ENCODE measurements around the gene LGR4. TPM values are rescaled to one million over a fixed set of nuclear protein-coding genes. Genes with fewer than 3 reads are reported as not detected.

LGR4 gene
- total RNA-seq, 3 donors from 2014 or later (not counting 1 experiment from before 2014, with no cell fraction given), result 0.08 to 0.70 (median 0.35) TPM

DNA sequence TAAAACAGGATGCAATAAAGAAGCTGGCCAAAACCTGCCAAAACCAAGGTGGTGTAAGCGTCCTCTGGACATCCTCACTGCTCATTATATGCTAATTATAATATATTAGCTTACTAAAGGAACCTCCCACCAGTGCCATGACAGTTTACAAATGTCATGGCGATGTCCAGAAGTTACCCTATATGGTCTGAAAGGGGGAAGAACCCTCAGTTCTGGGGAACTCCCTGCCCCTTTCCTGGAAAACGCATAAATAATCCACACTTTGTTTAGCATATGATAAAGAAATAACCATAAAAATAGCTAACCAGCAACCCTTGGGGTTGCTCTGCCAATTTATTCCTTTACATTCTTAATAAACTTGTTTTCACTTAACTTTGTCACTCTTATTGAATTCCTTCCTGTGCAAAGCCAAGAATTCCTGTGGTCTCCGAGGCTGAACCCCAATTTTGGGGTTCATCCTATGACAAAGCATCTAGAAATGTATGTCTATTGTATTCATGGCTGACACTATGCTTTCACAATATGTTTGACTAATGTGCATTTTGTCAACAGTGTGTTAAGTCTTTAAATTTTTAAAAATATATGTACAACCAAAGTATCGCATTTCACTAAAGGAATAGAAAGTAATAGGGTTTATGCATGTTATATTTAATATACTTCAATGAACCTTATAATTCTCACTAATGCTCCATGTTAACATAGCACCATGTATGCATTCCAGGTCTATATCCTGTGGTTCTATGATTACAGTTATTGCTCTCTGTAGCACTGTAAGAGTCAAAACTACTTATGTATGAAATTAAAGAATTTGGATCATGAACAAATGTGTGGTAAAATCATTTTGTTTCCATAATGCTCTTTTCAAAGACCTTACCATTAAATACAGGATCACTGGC is 25.1 kb downstream of the LGR4 start:
- H3K27me3 Mint-ChIP-seq (ENCODE audit: low read depth in 2 of 2), result peaks cover 0 to 17% of the 10 kb centered on the region in 2 donors
- no peak for ATAC-seq
- H3K36me3 Mint-ChIP-seq, result no peaks in the 10 kb centered on the region
- intact Hi-C loops (cut with micrococcal nuclease), result no loop called here
- H3K9me3 ChIP-seq (ENCODE audit: control insufficient read depth, insufficient read depth, low read length), result no peaks in the 10 kb centered on the region
- no peaks in the 10 kb centered on the region for H3K36me3 ChIP-seq (ENCODE audit: control insufficient read depth, insufficient read depth, low read length)
- TF ChIP-seq, protein P1, sequence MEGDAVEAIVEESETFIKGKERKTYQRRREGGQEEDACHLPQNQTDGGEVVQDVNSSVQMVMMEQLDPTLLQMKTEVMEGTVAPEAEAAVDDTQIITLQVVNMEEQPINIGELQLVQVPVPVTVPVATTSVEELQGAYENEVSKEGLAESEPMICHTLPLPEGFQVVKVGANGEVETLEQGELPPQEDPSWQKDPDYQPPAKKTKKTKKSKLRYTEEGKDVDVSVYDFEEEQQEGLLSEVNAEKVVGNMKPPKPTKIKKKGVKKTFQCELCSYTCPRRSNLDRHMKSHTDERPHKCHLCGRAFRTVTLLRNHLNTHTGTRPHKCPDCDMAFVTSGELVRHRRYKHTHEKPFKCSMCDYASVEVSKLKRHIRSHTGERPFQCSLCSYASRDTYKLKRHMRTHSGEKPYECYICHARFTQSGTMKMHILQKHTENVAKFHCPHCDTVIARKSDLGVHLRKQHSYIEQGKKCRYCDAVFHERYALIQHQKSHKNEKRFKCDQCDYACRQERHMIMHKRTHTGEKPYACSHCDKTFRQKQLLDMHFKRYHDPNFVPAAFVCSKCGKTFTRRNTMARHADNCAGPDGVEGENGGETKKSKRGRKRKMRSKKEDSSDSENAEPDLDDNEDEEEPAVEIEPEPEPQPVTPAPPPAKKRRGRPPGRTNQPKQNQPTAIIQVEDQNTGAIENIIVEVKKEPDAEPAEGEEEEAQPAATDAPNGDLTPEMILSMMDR (IDR thresholded peaks at IDR 0.05), result no peak
- no peaks in the 10 kb centered on the region for H3K4me1 Mint-ChIP-seq
- no peak for DNase-seq
- H3K27me3 ChIP-seq (ENCODE audit: control insufficient read depth, insufficient read depth, low read length), result no peaks in the 10 kb centered on the region
- no peak overlapping the region for H3K4me3 Mint-ChIP-seq
- H3K27ac ChIP-seq (ENCODE audit: low read length), result no peak overlapping the region
- no peak overlapping the region for H3K4me3 ChIP-seq (ENCODE audit: low read length)
- H3K9me3 Mint-ChIP-seq, result no peaks in the 10 kb centered on the region
- no peaks in the 10 kb centered on the region for H3K4me1 ChIP-seq (ENCODE audit: control insufficient read depth, insufficient read depth, low read length)
- H3K27ac Mint-ChIP-seq, result no peak overlapping the region
- 77% methylated on average over 2 of the region's 5 CpGs for WGBS (ENCODE audit: insufficient coverage)

DNA sequence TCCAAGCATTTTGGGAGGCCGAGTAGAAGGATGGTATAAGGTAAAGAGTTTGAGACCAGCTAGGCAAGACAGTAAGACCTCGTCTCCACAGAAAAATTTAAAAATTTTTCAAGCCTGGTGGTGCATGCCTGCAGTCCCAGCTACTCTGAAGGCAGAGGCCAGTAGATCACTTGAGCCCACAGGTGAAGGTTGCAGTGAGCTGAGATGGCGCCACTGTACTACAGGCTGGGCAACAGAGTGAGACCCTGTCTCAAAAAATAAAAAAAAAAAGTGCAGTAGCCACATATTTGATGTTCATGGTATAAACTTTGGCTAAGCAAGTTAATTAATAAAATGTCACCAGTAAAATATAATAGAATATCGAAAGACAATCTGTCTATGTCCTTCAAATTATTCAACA is 27.0 kb downstream of the LGR4 start:
- H3K4me3 Mint-ChIP-seq, result no peak overlapping the region
- 87% methylated on average over 3 of the region's 4 CpGs for WGBS (ENCODE audit: insufficient coverage)
- H3K27ac Mint-ChIP-seq, result no peak overlapping the region

DNA sequence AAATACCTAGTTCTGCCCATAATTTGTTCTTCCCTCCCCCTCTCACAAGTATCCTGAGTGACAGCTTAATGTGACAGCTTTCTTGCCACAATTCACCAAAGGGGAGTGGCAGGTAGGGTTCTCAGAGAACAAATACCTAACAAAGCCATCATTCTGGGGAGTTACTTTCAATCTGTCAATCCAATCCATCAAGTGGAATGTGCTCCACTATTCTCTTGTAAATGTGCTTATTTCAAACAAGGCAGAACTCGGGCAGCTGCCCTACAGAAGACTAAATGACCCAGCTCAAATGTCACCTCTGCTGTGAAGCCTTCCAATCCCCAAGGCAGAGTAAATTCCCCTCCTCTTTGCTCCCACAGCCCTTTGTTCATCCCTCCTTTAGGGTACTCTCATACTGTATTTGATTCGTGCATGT is 27.8 kb downstream of the LGR4 start:
- no peaks in the 10 kb centered on the region for H3K9me3 Mint-ChIP-seq
- no peak overlapping the region for H3K27ac Mint-ChIP-seq
- H3K36me3 Mint-ChIP-seq, result no peaks in the 10 kb centered on the region
- intact Hi-C loops (cut with micrococcal nuclease), result no loop called here
- no peaks in the 10 kb centered on the region for H3K4me1 ChIP-seq (ENCODE audit: control insufficient read depth, insufficient read depth, low read length)
- no peak overlapping the region for H3K4me3 Mint-ChIP-seq
- no peak overlapping the region for H3K4me3 ChIP-seq (ENCODE audit: low read length)
- no peak for ATAC-seq
- no peaks in the 10 kb centered on the region for H3K27me3 ChIP-seq (ENCODE audit: control insufficient read depth, insufficient read depth, low read length)
- 95% methylated on average over 2 of the region's 2 CpGs for WGBS (ENCODE audit: insufficient coverage)
- no peak overlapping the region for H3K27ac ChIP-seq (ENCODE audit: low read length)
- H3K36me3 ChIP-seq (ENCODE audit: control insufficient read depth, insufficient read depth, low read length), result no peaks in the 10 kb centered on the region
- peaks cover 5 to 9% of the 10 kb centered on the region in 2 donors for H3K27me3 Mint-ChIP-seq (ENCODE audit: low read depth in 2 of 2)
- H3K9me3 ChIP-seq (ENCODE audit: control insufficient read depth, insufficient read depth, low read length), result no peaks in the 10 kb centered on the region
- TF ChIP-seq, protein P1 (IDR thresholded peaks at IDR 0.05), result no peak
- H3K4me1 Mint-ChIP-seq, result no peaks in the 10 kb centered on the region
- DNase-seq, result no peak

More for the DNA sequence above, 27.0 kb downstream of the LGR4 start:
- Mint-ChIP-seq H3K36me3 (no peaks in the 10 kb centered on the region), H3K27me3 (ENCODE audit: low read depth in 2 of 2) (peaks cover 5 to 9% of the 10 kb centered on the region in 2 donors), H3K9me3 (no peaks in the 10 kb centered on the region), H3K4me1 (no peaks in the 10 kb centered on the region)
- Histone ChIP-seq H3K4me3 (ENCODE audit: low read length) (no peak overlapping the region), H3K27me3 (ENCODE audit: control insufficient read depth, insufficient read depth, low read length) (no peaks in the 10 kb centered on the region), H3K36me3 (ENCODE audit: control insufficient read depth, insufficient read depth, low read length) (no peaks in the 10 kb centered on the region), H3K9me3 (ENCODE audit: control insufficient read depth, insufficient read depth, low read length) (no peaks in the 10 kb centered on the region), H3K4me1 (ENCODE audit: control insufficient read depth, insufficient read depth, low read length) (no peaks in the 10 kb centered on the region), H3K27ac (ENCODE audit: low read length) (no peak overlapping the region)
- TF ChIP-seq, protein P1 (IDR thresholded peaks at IDR 0.05), result no peak
- intact Hi-C loops (cut with micrococcal nuclease), result no loop called here
- DNase-seq (no peak), ATAC-seq (no peak)
